Measurements from ENCODE around the gene COL8A1.

COL8A1 gene

DNA sequence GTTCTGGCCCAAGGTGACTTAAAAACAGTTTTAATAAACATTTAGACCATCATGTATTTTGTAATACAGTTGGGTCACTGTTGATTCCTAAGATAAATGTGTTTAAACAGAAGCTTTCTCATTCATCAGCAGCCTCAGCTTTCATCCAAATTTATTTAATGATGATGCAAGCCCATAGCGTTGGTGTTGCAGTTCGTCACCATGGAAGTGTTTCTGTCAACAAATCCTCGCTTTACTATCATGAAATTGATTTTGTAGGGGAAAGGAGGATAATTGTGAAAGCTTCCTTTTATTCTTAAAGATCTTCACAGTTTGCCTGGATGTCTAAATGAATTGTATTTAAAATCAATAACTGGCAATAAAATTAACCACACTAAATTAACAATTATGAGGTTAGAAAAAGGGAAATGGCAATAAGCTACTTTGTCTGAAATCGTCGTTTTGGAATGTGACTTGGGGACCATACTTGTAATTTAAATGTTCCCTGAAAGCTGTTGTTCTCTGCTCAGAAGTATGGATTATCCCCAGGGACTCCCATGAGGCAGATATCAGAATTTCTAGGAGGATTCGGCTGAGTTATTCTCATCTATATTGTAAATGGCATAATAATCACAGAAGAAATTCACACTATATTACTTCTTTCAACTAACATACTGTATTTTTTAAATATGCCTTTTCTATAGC, 208.2 kb downstream of the COL8A1 start:
- DNase-seq (ENCODE audit: low read depth), result no peak
- in situ Hi-C loops (cut with HindIII; ENCODE audit: low sequenced_read_pairs), result no loop called here
- no peak overlapping the region for H3K4me3 ChIP-seq (ENCODE audit: low read depth, low read length)
- TF ChIP-seq, protein P1, sequence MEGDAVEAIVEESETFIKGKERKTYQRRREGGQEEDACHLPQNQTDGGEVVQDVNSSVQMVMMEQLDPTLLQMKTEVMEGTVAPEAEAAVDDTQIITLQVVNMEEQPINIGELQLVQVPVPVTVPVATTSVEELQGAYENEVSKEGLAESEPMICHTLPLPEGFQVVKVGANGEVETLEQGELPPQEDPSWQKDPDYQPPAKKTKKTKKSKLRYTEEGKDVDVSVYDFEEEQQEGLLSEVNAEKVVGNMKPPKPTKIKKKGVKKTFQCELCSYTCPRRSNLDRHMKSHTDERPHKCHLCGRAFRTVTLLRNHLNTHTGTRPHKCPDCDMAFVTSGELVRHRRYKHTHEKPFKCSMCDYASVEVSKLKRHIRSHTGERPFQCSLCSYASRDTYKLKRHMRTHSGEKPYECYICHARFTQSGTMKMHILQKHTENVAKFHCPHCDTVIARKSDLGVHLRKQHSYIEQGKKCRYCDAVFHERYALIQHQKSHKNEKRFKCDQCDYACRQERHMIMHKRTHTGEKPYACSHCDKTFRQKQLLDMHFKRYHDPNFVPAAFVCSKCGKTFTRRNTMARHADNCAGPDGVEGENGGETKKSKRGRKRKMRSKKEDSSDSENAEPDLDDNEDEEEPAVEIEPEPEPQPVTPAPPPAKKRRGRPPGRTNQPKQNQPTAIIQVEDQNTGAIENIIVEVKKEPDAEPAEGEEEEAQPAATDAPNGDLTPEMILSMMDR (IDR thresholded peaks at IDR 0.05; ENCODE audit: low read depth, low read length, missing control alignments), result no peak

DNA sequence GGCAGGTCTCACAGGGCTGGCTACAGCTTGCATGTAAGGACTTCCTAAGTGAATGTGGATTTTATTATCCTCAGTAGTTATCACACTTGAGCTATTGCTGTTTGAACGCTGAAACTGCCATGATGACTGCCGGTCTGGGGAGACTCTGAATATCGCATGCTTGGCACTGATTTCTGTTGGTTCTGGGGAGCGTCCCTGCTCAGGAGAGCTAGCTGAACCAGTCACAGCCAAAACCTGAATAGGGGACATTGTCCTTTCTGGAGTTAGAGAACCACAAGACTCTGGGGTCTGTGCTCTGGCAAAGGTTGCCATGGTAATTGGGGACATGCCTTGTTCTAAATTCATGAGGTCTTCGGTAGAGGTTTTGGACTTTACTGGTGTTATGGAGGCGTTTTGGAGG, 210.0 kb downstream of the COL8A1 start:
- in situ Hi-C loops (cut with HindIII; ENCODE audit: low sequenced_read_pairs), result no loop called here
- DNase-seq (ENCODE audit: low read depth), result no peak
- TF ChIP-seq, protein P1 (IDR thresholded peaks at IDR 0.05; ENCODE audit: low read depth, low read length, missing control alignments), result no peak

More for the DNA sequence above, 210.0 kb downstream of the COL8A1 start:
- H3K4me3 ChIP-seq (ENCODE audit: low read depth, low read length), result no peak overlapping the region
